ENCODE data around the gene TNFRSF21.
"Not testable (repeated sequence)": the region's sequence is repeated elsewhere in the genome, so short reads cannot be mapped to it uniquely, and the experiment has no call there.

GRCh38 chr6:47328606-47329005 lies 18.9 kb upstream of the TNFRSF21 start:
- not testable (repeated sequence) for TF ChIP-seq NRF1 (IDR thresholded peaks at IDR 0.05; ENCODE audit: low read depth, low read length); CREB1 (IDR thresholded peaks at IDR 0.05); BACH1 (IDR thresholded peaks at IDR 0.05; ENCODE audit: low read length); EZH2 (IDR thresholded peaks at IDR 0.05; ENCODE audit: low read depth, low read length, severe bottlenecking); KDM1A (IDR thresholded peaks at IDR 0.05; ENCODE audit: borderline replicate concordance, low read length); CTCF (IDR thresholded peaks at IDR 0.05; ENCODE audit: control extremely low read depth in 1 of 3, insufficient read depth in 1 of 3, low read depth in 1 of 3, low read length in 3 of 3); YY1 (IDR thresholded peaks at IDR 0.05; ENCODE audit: low read depth, low read length); TAF1 (IDR thresholded peaks at IDR 0.05; ENCODE audit: low read depth, low read length)
